ENCODE results near the gene MTRR. TPM values are rescaled to one million over a fixed set of nuclear protein-coding genes. Genes with fewer than 3 reads are reported as not detected.

Gene MTRR
- total RNA-seq, 4 donors from 2014 or later = 34.3 to 48.0 (median 41.8) TPM

GRCh38 chr5:7867260-7867659 is 1.7 kb upstream of the MTRR start:
- Histone ChIP-seq H3K9me3 (no peaks in the 10 kb centered on the region), H3K36me3 (peaks cover 0 to 33% (median 0%) of the 10 kb centered on the region in 3 donors), H3K27ac (no peak overlapping the region), H3K4me3 (no peak overlapping the region), H3K4me1 (peaks cover 0 to 57% (median 10%) of the 10 kb centered on the region in 4 donors), H3K27me3 (no peaks in the 10 kb centered on the region)
- TF ChIP-seq POLR2A (IDR thresholded peaks at IDR 0.05) (no peak), EP300 (IDR thresholded peaks at IDR 0.05) (no peak)
- WGBS, 2 donors = 78 to 83% methylated on average over 3 of the region's 3 CpGs
- DNase-seq (ENCODE audit: low spot score in 2 of 2) = no peak

- Histone ChIP-seq H3K27me3 (no peaks in the 10 kb centered on the region), H3K9me3 (no peaks in the 10 kb centered on the region), H3K36me3 (peaks cover 0 to 28% (median 0%) of the 10 kb centered on the region in 3 donors), H3K4me1 (peaks cover 0 to 63% (median 10%) of the 10 kb centered on the region in 4 donors), H3K4me3 (peak overlapping the region; percentile 77 to 100 (median 94)), H3K27ac (peak overlapping the region; percentile 78 to 90 (median 83))
- no peak for TF ChIP-seq EP300 (IDR thresholded peaks at IDR 0.05)
- WGBS, 2 donors = 0 to 1% methylated on average over 8 of the region's 8 CpGs
- DNase-seq (ENCODE audit: low spot score in 2 of 2) = no peak
Measured at GRCh38 chr5:7868427-7868772, 548 bp upstream of the MTRR start.

DNA sequence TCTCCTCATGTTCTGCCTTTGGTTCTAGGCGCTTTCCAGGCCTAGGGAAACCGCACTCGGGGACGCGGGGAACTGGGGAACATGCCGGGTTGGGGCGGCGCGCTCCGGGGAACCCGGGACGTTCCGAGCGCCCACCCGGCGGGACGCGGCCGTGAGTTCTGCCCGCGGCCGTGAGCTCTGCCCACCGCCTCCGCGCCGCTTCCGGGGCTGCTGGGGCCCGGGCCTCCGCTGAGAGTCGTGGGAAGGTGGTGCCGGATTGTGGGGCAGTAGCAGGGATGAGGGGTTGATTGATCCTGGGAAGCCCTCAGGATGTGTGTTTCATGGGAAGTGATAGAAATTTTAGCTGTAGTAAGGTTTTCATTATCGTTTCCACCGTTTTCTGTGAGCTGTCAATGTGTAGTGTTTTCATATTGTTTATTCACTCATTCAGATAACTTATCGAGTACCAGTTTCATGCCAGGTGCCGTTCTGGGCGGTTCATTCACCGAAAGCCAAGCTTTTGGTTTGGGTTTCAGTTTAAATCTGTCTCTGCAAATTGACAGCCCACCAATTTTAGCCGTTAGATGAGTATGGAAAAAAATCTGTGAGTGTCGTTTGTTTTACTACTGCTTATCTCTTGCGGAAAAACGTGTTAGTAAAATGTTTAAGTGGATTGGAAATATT is 657 bp downstream of the MTRR start:
- TF ChIP-seq, protein P1, sequence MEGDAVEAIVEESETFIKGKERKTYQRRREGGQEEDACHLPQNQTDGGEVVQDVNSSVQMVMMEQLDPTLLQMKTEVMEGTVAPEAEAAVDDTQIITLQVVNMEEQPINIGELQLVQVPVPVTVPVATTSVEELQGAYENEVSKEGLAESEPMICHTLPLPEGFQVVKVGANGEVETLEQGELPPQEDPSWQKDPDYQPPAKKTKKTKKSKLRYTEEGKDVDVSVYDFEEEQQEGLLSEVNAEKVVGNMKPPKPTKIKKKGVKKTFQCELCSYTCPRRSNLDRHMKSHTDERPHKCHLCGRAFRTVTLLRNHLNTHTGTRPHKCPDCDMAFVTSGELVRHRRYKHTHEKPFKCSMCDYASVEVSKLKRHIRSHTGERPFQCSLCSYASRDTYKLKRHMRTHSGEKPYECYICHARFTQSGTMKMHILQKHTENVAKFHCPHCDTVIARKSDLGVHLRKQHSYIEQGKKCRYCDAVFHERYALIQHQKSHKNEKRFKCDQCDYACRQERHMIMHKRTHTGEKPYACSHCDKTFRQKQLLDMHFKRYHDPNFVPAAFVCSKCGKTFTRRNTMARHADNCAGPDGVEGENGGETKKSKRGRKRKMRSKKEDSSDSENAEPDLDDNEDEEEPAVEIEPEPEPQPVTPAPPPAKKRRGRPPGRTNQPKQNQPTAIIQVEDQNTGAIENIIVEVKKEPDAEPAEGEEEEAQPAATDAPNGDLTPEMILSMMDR (IDR thresholded peaks at IDR 0.05) = no peak
- TF ChIP-seq POLR2A (IDR thresholded peaks at IDR 0.05) (no peak), EP300 (IDR thresholded peaks at IDR 0.05) (no peak)
- DNase-seq (ENCODE audit: low spot score in 2 of 2) = no peak
- H3K36me3 ChIP-seq = peaks cover 0 to 21% (median 0%) of the 10 kb centered on the region in 3 donors
- peak overlapping the region; percentile 77 to 100 (median 94) for H3K4me3 ChIP-seq
- H3K27me3 ChIP-seq = no peaks in the 10 kb centered on the region
- H3K4me1 ChIP-seq = peaks cover 0 to 63% (median 10%) of the 10 kb centered on the region in 4 donors
- WGBS, 2 donors = 3% methylated on average over 21 to 26 of the region's 41 CpGs
- H3K27ac ChIP-seq = peak overlapping the region; percentile 78 to 90 (median 83)
- no peaks in the 10 kb centered on the region for H3K9me3 ChIP-seq

GRCh38 chr5:7871653-7872052 is 2.7 kb downstream of the MTRR start:
- H3K27ac ChIP-seq = no peak overlapping the region
- no peak overlapping the region for H3K4me3 ChIP-seq
- no peak for DNase-seq (ENCODE audit: low spot score in 2 of 2)
- peaks cover 0 to 48% (median 10%) of the 10 kb centered on the region in 4 donors for H3K4me1 ChIP-seq
- TF ChIP-seq, protein P1 (IDR thresholded peaks at IDR 0.05) = no peak
- TF ChIP-seq EP300 (IDR thresholded peaks at IDR 0.05) (no peak), POLR2A (IDR thresholded peaks at IDR 0.05) (no peak)
- H3K9me3 ChIP-seq = no peaks in the 10 kb centered on the region
- peaks cover 0 to 29% (median 5%) of the 10 kb centered on the region in 3 donors for H3K36me3 ChIP-seq
- 82 to 84% methylated on average over 2 of the region's 2 CpGs for whole genome bisulfite sequencing, 2 donors
- no peaks in the 10 kb centered on the region for H3K27me3 ChIP-seq

- Histone ChIP-seq H3K27ac (no peak overlapping the region), H3K36me3 (peaks cover 0 to 35% (median 5%) of the 10 kb centered on the region in 3 donors), H3K9me3 (no peaks in the 10 kb centered on the region), H3K4me3 (no peak overlapping the region), H3K4me1 (peaks cover 0 to 44% (median 10%) of the 10 kb centered on the region in 4 donors), H3K27me3 (no peaks in the 10 kb centered on the region)
- WGBS, 2 donors = 75 to 77% methylated on average over 4 of the region's 4 CpGs
- no peak for DNase-seq (ENCODE audit: low spot score in 2 of 2)
- TF ChIP-seq, protein P1 (IDR thresholded peaks at IDR 0.05) = no peak
- TF ChIP-seq POLR2A (IDR thresholded peaks at IDR 0.05) (no peak), EP300 (IDR thresholded peaks at IDR 0.05) (no peak)
Measured at GRCh38 chr5:7872517-7873130, 3.7 kb downstream of the MTRR start.

DNA sequence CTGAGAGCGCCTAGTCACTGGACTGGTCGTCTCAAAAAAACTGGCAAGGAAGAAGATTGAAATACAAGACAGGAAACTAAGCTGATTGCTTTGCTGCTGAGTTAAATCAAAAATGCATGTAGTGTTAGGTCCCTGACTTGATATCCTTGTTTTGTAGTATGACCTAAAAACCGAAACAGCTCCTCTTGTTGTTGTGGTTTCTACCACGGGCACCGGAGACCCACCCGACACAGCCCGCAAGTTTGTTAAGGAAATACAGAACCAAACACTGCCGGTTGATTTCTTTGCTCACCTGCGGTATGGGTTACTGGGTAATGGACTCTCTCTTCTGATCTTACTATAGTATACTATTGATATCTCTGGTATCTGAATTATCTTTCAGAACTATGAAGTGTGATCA is 4.3 kb downstream of the MTRR start:
- Histone ChIP-seq H3K4me3 (no peak overlapping the region), H3K4me1 (peaks cover 0 to 44% (median 7%) of the 10 kb centered on the region in 4 donors), H3K9me3 (no peaks in the 10 kb centered on the region), H3K27me3 (no peaks in the 10 kb centered on the region), H3K36me3 (peaks cover 0 to 41% (median 5%) of the 10 kb centered on the region in 3 donors), H3K27ac (no peak overlapping the region)
- TF ChIP-seq, protein P1 (IDR thresholded peaks at IDR 0.05) = no peak
- TF ChIP-seq EP300 (IDR thresholded peaks at IDR 0.05) = no peak
- no peak for DNase-seq (ENCODE audit: low spot score in 2 of 2)
- WGBS, 2 donors = 85 to 88% methylated on average over 9 of the region's 9 CpGs

All from tibial nerve (tissue), 4 donors.